Islet of Langerhans (tissue), 1 donor: ENCODE measurements around the gene SHC4.

Experiments used
- FAIRE-seq: peaks from one replicate; lab custom pipeline; 2011; peaks lifted over from hg19 to GRCh38; lab: Jason Lieb, UNC

The SHC4 gene

GRCh38 chr15:48845123-48845522, 118.6 kb downstream of the SHC4 start:
- FAIRE-seq = no peak

- FAIRE-seq = no peak
Measured at GRCh38 chr15:48842501-48842900, 121.2 kb downstream of the SHC4 start.

GRCh38 chr15:48834756-48835155, 129.0 kb downstream of the SHC4 start:
- no peak for FAIRE-seq

DNA sequence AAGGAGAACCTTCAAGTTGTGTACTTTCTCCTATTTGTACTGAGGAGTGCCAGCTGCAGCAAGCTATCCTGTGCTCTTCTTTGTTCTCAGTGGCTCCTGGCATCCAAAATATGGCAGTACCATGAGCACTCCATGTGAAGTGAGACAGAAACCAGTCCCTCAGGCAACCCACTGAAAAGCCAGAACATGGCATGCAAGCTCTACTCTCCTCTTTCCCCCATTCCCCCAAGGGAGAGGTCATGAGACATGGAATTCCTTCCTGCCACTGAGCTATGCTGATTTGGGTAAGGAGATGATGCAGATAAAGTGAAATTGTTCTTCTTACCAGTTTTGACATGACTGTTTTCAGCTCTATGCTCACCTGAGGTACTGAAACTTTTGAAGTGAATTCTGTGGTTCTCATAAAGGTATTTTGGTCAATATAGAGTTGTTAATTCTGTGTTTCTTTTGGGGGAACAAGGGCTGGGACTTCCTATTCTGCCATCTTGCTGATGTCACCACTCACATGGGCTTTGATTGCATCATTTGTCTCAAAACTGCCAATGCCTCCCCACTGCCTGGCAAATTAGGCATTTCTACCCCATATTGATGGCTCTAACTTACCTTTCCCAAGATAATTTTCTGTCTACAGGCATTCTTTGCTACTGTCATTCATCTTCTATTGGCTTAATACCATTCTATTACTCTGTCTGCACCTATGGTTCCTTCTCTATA, 130.0 kb downstream of the SHC4 start:
- FAIRE-seq = no peak

DNA sequence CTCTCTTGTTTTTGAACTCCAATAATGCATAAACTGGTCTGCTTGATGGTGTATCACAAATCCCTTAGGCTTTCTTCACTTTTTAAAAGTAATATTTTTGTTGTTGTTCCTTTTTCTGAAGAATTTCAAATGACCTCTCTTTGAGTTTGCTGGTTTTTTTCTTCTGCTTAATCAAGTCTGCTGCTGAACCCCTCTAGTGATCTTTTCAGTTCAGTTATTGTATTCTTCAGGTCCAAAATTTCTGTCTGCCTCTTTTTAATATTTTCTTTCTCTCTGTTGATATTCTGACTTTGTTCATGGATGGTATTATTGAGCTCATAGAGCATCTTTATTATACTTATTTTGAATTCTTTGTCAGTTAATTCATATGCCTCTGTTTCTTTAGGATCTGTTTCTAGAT, 131.1 kb downstream of the SHC4 start:
- FAIRE-seq = no peak

DNA sequence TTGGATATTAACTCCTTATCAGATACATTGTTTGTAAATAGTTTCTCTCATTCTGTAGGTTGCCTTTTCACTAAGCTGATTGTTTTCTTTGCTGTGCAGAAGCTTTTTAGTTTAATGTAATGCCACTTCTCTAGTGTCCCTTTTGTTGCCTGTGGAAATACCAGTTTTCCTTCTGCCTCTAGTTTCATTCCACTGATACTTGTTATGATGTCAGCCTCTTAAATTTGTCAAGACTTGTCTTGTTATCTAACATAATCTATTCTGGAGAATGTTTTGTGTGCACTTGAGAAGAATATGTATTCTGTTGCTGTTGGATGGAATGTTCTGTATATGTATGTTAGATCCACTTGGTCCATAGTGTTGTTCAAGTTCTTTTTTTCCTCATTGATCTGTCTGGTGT, 134.8 kb downstream of the SHC4 start:
- FAIRE-seq = no peak

DNA sequence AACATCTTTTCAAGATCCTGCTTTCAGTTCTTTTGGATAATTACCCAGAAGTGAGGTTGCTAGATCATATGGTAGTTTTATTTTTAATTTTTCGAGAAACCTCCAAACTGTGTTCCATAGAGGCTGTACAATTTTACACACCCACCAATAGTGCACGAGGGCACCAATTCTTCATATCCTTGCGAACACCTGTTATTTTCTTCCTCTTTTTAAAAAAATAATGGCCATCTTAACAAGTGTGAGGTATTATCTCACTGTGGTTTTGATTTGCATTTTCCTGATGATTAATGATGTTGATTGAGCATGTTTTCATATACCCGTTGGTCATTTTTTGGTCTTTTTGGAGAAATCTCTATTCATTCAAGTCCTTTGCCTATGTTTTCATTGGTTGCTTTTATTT, 135.2 kb downstream of the SHC4 start:
- no peak for FAIRE-seq

GRCh38 chr15:48825075-48825474, 138.6 kb downstream of the SHC4 start:
- no peak for FAIRE-seq

DNA sequence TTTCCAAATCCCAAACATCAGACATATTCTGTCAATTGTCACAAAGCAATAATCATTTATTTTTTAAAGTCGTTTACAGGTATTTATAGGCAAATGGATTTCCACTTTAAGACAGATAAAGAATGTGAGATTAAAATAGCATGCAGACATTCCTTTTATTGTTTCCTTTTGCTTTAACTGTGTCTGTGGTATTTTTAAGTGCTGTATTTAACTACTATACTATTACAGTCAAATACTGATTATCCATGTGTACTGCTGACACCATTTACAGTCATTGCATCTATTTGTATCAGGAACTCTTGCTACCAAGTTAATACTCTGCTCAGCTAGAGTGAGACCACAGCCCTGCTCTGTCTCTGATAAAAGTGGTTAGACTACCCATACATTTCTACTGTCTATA, 140.0 kb downstream of the SHC4 start:
- FAIRE-seq = no peak

GRCh38 chr15:48823237-48823636, 140.5 kb downstream of the SHC4 start:
- FAIRE-seq = no peak

DNA sequence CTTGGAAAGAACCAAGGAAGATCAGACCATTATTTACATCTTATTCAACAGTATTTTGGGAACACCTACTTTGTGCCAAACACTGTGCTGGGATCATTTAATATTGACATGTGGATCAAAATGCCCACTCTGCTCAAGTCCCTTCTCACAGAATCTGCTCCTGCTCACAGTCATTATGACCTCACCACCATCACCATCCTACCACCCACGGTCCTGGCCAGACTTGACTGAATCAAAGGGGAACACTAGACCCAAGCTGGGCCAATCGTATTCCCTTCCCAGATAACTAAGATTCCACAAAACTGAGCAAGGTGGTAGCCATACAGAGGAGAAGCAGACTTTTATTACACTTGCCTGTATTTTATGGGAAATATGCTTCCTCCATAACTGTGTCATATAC, 149.4 kb downstream of the SHC4 start:
- FAIRE-seq = no peak

DNA sequence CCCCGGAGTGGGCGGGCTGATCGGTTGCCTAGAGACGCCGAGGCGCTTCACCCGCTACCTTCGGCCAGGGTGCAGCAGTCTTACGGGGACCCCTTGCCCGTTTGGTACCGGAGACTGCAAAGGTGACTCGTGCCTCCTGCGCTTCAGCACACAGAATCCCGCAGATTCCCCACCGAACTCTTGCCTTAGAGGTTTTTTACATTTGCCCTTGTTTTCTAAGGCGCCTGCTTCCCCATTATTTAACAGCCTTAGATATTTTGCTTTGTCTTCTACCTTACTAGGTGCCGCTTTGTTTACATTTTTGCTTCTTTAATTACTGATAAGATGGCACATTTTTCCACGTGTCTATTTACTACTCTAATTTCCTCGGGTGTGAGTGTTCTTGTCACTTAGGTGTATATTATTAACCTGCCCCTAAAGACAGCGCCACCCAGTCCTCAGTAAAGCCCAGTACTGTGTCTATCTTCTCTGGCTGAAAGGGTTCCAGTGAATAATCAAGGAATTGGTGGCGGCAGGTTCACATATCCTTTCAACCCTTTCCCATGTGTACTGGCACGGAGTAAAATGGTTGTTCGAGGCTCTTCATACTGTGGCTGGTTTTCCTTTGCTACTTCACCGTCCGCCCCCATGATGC, 152.3 kb downstream of the SHC4 start:
- FAIRE-seq = no peak

GRCh38 chr15:48810414-48811324, 153.1 kb downstream of the SHC4 start, which contains the start of gene CEP152:
Gene CEP152 (minus strand): TSS chr15:48811069. CDS start chr15:48805649, 5,420 bp downstream.
- peak; percentile 92 for FAIRE-seq

DNA sequence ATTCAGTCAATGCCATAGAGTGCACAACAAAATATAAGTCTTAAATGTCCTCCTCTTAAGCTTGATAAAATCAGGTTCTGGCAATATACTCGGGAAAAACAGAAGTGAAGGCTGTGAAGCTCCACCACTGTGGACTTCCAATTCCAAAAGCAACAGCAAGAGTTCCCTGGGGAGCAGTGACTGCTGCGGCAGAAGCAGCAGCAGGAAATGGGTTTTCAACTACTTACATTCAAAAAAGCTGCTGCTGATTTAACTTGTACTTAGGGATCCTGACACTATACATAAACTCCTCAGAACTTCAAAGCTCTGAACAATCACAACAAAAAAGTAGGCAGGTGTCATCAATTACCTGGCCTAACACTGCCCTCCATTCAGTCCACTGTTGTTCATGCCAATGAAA, 157.6 kb downstream of the SHC4 start:
- no peak for FAIRE-seq

- FAIRE-seq = no peak
Measured at GRCh38 chr15:48805591-48805990, 158.1 kb downstream of the SHC4 start.

- FAIRE-seq = no peak
Measured at GRCh38 chr15:48803877-48804276, 159.8 kb downstream of the SHC4 start.

DNA sequence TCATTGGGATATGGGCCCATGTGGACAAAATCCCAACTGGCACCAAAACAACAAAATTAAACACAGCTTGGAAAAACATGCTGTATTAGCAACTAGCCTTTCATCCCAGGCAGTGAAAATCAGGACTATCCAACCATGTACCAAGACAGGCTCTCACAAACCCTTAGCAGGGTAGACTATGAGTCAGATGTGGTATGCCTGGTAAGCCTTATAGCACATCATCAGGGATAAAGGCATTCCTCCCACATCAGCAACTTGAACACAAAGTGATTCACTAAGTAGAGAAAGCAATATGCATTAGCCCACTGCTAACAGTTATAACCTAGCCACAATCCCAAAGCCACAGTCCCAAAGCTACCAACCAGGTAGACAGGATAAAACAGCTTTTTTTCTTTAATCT, 160.9 kb downstream of the SHC4 start:
- FAIRE-seq = no peak

DNA sequence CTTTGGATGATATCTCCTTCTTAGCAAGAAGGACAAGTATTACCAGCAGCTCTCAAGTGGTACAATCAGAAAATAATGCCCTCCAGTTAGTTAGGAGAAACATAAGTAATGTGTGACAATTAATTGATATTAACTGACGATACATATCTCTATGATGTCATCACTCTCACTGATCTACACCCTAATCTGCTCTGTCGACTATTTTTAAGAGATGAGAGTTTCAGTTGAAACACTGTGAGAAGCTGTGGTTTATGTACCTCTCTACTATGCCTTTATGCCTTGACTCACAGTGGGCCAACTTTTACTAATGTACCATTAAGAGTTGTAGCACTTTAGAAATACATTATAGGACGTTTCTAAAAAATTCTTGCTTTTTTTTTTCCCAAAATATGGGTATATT, 161.5 kb downstream of the SHC4 start:
- no peak for FAIRE-seq

GRCh38 chr15:48800811-48801455, 162.8 kb downstream of the SHC4 start:
- peak; percentile 73 for FAIRE-seq

- no peak for FAIRE-seq
Measured at GRCh38 chr15:48800245-48800644, 163.5 kb downstream of the SHC4 start.

DNA sequence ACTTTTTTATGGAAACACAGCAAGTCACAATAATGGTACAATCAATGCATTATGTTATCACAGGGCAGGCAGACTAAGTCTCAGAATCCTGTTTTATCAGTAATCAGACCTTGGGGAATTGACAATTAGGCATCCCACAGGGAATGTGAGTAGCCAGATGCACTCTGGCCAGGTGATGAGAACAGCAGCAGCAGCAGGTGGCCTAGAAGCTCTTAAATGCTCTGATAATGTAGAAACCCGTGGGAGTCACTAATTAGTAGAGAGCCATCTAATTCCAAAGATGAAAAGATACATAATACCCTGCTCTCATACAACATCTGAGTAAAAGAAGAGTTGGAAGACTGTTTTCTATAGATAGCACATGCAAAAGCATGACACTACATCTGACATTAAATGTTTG, 165.4 kb downstream of the SHC4 start:
- FAIRE-seq = no peak

- no peak for FAIRE-seq
Measured at GRCh38 chr15:48796930-48797329, 166.8 kb downstream of the SHC4 start.

- FAIRE-seq = no peak
Measured at GRCh38 chr15:48796521-48796920, 167.2 kb downstream of the SHC4 start.
